Neural crest cell (in vitro differentiated cells): ENCODE results near the gene NGEF. TPM values are rescaled to one million over a fixed set of nuclear protein-coding genes. Genes with fewer than 3 reads are reported as not detected.

ENCODE experiments used
- DNase-seq: peaks from one replicate; pipeline ENCODE4 v3.0.0; 2021; ENCODE audit warnings: low read depth, mixed read lengths, low spot score
- H3K27ac Mint-ChIP-seq: one replicate; pipeline ENCODE4 v1.8.0; 2021; ENCODE audit warnings: mild to moderate bottlenecking, mixed read lengths; ENCODE audit not compliant: unreplicated experiment
- H3K27me3 Mint-ChIP-seq: 2 replicates; pipeline ENCODE4 v1.8.0; 2021; ENCODE audit warnings: low read depth, mild to moderate bottlenecking, mixed read lengths
- H3K36me3 Mint-ChIP-seq: 2 replicates; pipeline ENCODE4 v1.8.0; 2021; ENCODE audit warnings: low read depth, mild to moderate bottlenecking, mixed read lengths
- H3K4me1 Mint-ChIP-seq: 2 replicates; pipeline ENCODE4 v1.8.0; 2021; ENCODE audit warnings: mixed read lengths
- H3K4me3 Mint-ChIP-seq: one replicate; pipeline ENCODE4 v1.8.0; 2021; ENCODE audit warnings: mild to moderate bottlenecking, mixed read lengths
- H3K9me3 Mint-ChIP-seq: 2 replicates; pipeline ENCODE4 v1.8.0; 2021; ENCODE audit warnings: mixed read lengths
- total RNA-seq: library from RNA; stranded (reverse); gene quantifications from 2 replicates; pipeline ENCODE4 v1.2.1, GENCODE V29; 2021
- TF ChIP-seq, protein P1 (sequence below): fragments of 200-600 bp; sonication (generic); conservative IDR thresholded peaks from 2 replicates; pipeline ENCODE4 v1.5.0; 2021; ENCODE audit warnings: antibody characterized with exemption, mild to moderate bottlenecking

The NGEF gene
- total RNA-seq, 1 donor from 2014 or later = 0.96 TPM

DNA sequence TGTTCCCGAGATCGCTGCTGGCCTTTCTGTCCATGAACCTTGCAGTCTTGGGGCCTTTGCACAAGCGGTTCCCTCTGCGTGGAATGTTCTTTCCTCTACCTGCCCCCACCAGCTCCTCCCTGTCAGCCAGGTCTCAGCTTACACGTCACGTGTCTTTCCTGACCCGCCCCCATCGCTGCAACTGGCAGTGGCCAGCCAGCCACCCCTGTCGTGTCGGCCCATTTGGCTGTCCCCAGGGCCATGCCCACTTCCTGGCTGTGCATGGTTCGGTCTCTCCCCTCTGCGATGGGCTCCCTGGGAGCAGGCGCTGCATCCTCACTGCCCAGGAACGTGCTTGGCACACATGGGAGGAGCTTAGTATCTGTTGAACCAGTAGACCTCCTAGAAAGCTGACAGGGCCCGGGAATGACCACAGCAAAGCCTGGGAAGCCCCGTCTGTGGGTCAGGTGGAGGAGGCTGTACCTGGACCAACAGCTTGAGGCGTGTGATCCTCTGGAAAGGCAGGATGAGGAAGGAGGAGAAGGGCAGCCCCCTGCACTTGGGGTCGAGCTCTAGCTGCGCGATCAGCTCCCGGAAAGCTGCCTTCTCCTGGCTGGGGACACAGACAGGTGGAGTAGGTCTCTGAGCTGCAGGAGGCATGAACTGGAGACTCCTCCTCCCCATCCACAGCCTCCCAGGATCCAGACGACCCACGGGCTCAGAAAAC, 122.0 kb downstream of the NGEF start:
- no peaks in the 10 kb centered on the region for H3K36me3 Mint-ChIP-seq
- no peak overlapping the region for H3K27ac Mint-ChIP-seq
- H3K4me3 Mint-ChIP-seq = no peak overlapping the region

DNA sequence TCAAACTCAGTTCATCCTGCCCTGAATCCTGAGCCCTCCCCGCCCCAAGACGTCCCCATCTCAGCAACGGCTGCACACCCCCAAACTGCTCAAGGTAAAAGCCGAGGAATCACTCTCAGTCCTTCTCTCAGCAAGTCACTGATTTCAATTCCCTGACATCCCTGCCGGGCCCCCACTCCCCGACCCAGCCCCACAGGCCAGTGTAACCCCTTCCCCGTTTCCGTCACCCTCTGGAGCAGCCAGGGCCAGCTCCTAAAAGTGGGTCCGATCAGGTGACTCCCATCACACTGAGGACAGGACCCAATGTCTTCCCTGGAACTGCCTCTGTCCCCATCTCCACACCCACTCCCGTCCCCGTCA, 122.5 kb downstream of the NGEF start:
- peaks cover 24% of the 10 kb centered on the region for H3K4me1 Mint-ChIP-seq
- peak overlapping the region; percentile 64 for H3K27ac Mint-ChIP-seq
- H3K27me3 Mint-ChIP-seq = peaks cover 9% of the 10 kb centered on the region
- H3K9me3 Mint-ChIP-seq = no peaks in the 10 kb centered on the region
- no peak overlapping the region for H3K4me3 Mint-ChIP-seq
- no peak for DNase-seq
- no peaks in the 10 kb centered on the region for H3K36me3 Mint-ChIP-seq
- TF ChIP-seq, protein P1, sequence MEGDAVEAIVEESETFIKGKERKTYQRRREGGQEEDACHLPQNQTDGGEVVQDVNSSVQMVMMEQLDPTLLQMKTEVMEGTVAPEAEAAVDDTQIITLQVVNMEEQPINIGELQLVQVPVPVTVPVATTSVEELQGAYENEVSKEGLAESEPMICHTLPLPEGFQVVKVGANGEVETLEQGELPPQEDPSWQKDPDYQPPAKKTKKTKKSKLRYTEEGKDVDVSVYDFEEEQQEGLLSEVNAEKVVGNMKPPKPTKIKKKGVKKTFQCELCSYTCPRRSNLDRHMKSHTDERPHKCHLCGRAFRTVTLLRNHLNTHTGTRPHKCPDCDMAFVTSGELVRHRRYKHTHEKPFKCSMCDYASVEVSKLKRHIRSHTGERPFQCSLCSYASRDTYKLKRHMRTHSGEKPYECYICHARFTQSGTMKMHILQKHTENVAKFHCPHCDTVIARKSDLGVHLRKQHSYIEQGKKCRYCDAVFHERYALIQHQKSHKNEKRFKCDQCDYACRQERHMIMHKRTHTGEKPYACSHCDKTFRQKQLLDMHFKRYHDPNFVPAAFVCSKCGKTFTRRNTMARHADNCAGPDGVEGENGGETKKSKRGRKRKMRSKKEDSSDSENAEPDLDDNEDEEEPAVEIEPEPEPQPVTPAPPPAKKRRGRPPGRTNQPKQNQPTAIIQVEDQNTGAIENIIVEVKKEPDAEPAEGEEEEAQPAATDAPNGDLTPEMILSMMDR = no peak

More for the DNA sequence above, 122.0 kb downstream of the NGEF start:
- TF ChIP-seq, protein P1 = no peak
- peaks cover 24% of the 10 kb centered on the region for H3K4me1 Mint-ChIP-seq
- DNase-seq = no peak
- peaks cover 8% of the 10 kb centered on the region for H3K27me3 Mint-ChIP-seq
- no peaks in the 10 kb centered on the region for H3K9me3 Mint-ChIP-seq

DNA sequence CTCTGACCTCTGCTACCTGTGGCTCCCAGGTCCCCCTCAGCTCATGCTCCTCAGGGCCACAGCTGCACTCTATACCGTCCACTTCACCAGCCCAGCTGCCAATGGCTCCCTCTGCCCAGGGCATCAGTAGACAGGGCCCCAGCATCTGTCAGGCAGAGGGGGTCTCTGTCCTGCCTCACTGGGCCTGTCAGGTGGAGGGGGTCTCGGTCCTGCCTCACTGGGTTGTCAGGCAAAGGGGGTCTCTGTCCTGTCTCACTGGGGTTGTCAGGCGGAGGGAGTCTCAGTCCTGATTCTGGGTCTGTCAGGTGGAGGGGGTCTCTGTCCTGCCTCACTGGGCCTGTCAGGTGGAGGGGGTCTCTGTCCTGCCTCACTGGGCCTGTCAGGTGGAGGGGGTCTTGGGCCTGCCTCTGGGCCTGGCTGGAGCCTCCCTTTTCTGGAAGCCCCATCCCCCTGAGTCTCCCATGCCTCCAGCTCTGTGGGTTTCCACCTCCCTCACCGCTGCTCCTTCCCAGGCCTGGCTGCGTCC, 123.1 kb downstream of the NGEF start:
- TF ChIP-seq, protein P1 = no peak
- Mint-ChIP-seq H3K27me3 (peaks cover 9% of the 10 kb centered on the region), H3K27ac (no peak overlapping the region), H3K36me3 (no peaks in the 10 kb centered on the region), H3K4me3 (no peak overlapping the region), H3K9me3 (no peaks in the 10 kb centered on the region), H3K4me1 (peaks cover 24% of the 10 kb centered on the region)
- no peak for DNase-seq

DNA sequence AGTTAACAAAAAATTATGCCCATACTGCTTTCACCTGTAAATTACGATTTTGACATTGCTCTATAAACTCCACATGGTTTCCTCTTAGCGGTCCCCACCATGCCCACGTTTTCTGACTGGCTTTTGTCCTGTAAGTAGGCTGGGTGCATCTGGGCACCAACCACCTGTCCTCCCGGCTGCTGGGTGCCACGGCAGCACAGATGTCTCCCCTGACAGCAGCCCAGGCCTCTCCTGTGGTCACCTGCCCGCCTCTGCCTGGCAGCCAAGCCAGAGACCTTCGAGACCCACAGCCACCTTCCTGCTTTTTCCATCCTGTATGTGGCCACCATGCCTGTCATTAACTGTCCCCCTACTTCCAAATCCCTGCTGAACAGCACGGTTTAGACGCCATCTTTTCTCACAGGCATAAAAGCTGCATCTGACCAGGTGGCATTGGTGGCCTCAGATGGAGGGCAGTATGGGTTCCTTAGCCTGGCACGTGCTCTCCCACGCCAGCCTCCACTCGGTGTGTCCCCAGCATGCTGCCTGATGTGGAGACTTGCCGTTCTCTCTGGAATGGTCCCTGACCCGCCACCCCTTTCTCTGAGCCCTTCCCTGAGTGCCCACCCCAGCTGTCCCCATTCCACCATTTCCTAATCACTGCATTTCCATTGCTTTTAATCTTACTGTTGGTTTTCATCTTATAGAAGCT, 124.1 kb downstream of the NGEF start:
- TF ChIP-seq, protein P1 = no peak
- no peak for DNase-seq

DNA sequence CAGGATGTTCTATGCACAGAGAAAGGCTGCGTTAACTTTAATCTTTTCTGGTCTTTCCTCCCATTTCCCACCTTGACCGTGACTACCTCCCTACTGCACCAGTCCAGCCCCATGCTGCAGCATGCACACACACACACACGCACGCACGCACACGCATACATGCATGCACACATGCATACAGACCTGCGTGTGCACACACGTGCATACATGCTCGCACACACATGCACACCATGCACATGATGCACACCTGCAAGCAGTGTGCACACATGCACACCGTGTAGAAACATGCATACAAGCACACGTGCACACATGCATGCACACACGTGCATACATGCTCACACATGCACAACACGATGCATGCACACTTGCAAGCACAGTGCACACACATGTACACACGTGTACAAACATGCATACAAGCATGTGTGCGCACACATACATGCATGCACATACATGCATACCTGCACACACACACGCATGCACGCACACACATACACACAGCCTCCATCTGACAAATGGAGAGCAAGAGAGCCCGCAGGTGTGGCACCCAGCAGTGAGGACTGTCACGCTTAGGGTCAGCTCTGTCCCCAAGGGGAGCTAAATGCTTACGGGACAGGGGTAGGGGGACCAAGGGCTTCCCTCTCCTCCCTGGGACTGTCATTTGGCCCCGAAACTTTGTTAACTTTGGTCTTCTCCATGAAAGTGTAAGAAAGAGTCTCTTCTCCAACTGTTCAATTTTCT, 124.8 kb downstream of the NGEF start:
- peaks cover 9% of the 10 kb centered on the region for H3K27me3 Mint-ChIP-seq
- no peak for DNase-seq
- no peak overlapping the region for H3K27ac Mint-ChIP-seq
- TF ChIP-seq, protein P1 = no peak
- H3K36me3 Mint-ChIP-seq = no peaks in the 10 kb centered on the region
- peaks cover 24% of the 10 kb centered on the region for H3K4me1 Mint-ChIP-seq
- H3K9me3 Mint-ChIP-seq = no peaks in the 10 kb centered on the region
- H3K4me3 Mint-ChIP-seq = no peak overlapping the region

More for the DNA sequence above, 124.1 kb downstream of the NGEF start:
- H3K36me3 Mint-ChIP-seq = no peaks in the 10 kb centered on the region
- H3K9me3 Mint-ChIP-seq = no peaks in the 10 kb centered on the region
- no peak overlapping the region for H3K27ac Mint-ChIP-seq
- H3K27me3 Mint-ChIP-seq = peaks cover 9% of the 10 kb centered on the region
- H3K4me1 Mint-ChIP-seq = peaks cover 24% of the 10 kb centered on the region
- H3K4me3 Mint-ChIP-seq = no peak overlapping the region
